KMS-11 (cell line): ENCODE data around the gene MMRN2.

Experiments used
- H2AFZ ChIP-seq: fragments of 200-600 bp; sonication (generic); 2 replicates; pipeline ENCODE4 v1.6.1; 2016; ENCODE audit warnings: antibody characterized with exemption, mixed run types, low read depth
- H3K27ac ChIP-seq: fragments of 200-600 bp; sonication (generic); 2 replicates; pipeline ENCODE4 v1.6.1; 2016; ENCODE audit warnings: mild to moderate bottlenecking, mixed run types
- H3K27me3 ChIP-seq: fragments of 200-600 bp; sonication (generic); 2 replicates; pipeline ENCODE4 v1.6.1; 2017; ENCODE audit warnings: mild to moderate bottlenecking, low read depth, mixed run types, moderate library complexity; ENCODE audit not compliant: insufficient read depth
- H3K36me3 ChIP-seq: fragments of 200-600 bp; sonication (generic); 2 replicates; pipeline ENCODE4 v1.6.1; 2017; ENCODE audit warnings: mild to moderate bottlenecking, mixed run types; ENCODE audit not compliant: insufficient read depth
- H3K4me1 ChIP-seq: fragments of 200-600 bp; sonication (generic); 2 replicates; pipeline ENCODE4 v1.6.1; 2016; ENCODE audit warnings: mild to moderate bottlenecking, low read depth, mixed run types; ENCODE audit not compliant: poor library complexity, severe bottlenecking
- H3K4me2 ChIP-seq: fragments of 200-600 bp; sonication (generic); 2 replicates; pipeline ENCODE4 v1.7.0; 2016; ENCODE audit warnings: mild to moderate bottlenecking, mixed run types
- H3K4me3 ChIP-seq: fragments of 200-600 bp; sonication (generic); IDR thresholded peaks from 2 replicates; pipeline ENCODE4 v1.6.1; 2017; ENCODE audit warnings: low read depth, low read length, mixed read lengths; ENCODE audit not compliant: insufficient read depth
- H3K79me2 ChIP-seq: fragments of 200-600 bp; sonication (generic); 2 replicates; pipeline ENCODE4 v1.6.1; 2016; ENCODE audit warnings: low read depth, mixed run types; ENCODE audit not compliant: insufficient read depth
- H3K9ac ChIP-seq: fragments of 200-600 bp; sonication (generic); 2 replicates; pipeline ENCODE4 v1.6.1; 2016; ENCODE audit warnings: mild to moderate bottlenecking, mixed run types
- H4K20me1 ChIP-seq: fragments of 200-600 bp; sonication (generic); 2 replicates; pipeline ENCODE4 v1.6.1; 2016; ENCODE audit warnings: mild to moderate bottlenecking, mixed run types; ENCODE audit not compliant: insufficient read depth
- CTCF ChIP-seq: fragments of 200-600 bp; sonication (generic); conservative IDR thresholded peaks from 2 replicates; pipeline ENCODE4 v1.6.1; 2017; ENCODE audit warnings: low read depth, mild to moderate bottlenecking, antibody characterized with exemption, low read length, moderate library complexity, mixed read lengths

The MMRN2 gene

GRCh38 chr10:86899132-86899531 lies 58.3 kb downstream of the MMRN2 start:
- no peak overlapping the region for H2AFZ ChIP-seq

DNA sequence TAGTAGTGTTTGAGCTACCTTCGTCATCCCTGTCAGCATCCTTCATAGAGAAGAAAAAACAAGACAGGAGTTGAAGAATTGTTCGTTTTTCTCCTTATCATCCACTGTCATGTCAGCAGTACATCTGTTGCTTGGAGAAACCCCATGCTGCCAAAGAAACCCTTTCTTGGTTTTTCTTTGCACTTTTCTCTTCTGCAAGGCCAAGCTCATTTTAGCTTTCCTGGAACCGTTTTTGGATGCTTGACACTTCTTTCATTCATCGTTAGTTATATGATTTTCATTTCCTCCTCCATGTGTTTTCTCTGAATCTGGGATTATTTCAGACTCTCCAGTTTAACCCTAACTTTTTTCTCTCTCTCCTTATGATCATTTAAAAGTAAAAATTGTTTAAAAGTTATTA lies 58.9 kb downstream of the MMRN2 start:
- H2AFZ ChIP-seq: no peak overlapping the region
- no peaks in the 10 kb centered on the region for H3K36me3 ChIP-seq
- no peak overlapping the region for H3K4me2 ChIP-seq
- no peak overlapping the region for H3K9ac ChIP-seq
- no peaks in the 10 kb centered on the region for H3K79me2 ChIP-seq
- no peaks in the 10 kb centered on the region for H3K4me1 ChIP-seq
- no peaks in the 10 kb centered on the region for H3K27me3 ChIP-seq
- no peak for TF ChIP-seq CTCF
- H4K20me1 ChIP-seq: no peaks in the 10 kb centered on the region
- H3K27ac ChIP-seq: no peak overlapping the region
- no peak overlapping the region for H3K4me3 ChIP-seq

More at GRCh38 chr10:86899132-86899531, 58.3 kb downstream of the MMRN2 start:
- Histone ChIP-seq H3K4me1 (no peaks in the 10 kb centered on the region), H3K27me3 (no peaks in the 10 kb centered on the region), H3K27ac (no peak overlapping the region), H3K79me2 (no peaks in the 10 kb centered on the region), H4K20me1 (no peaks in the 10 kb centered on the region), H3K9ac (no peak overlapping the region), H3K4me2 (no peak overlapping the region), H3K36me3 (no peaks in the 10 kb centered on the region), H3K4me3 (no peak overlapping the region)
- TF ChIP-seq CTCF: no peak

- TF ChIP-seq CTCF: no peak
- no peaks in the 10 kb centered on the region for H3K4me1 ChIP-seq
- H3K27me3 ChIP-seq: no peaks in the 10 kb centered on the region
Measured at GRCh38 chr10:86889997-86890396, 67.4 kb downstream of the MMRN2 start.

GRCh38 chr10:86888585-86889381 lies 68.6 kb downstream of the MMRN2 start:
- Histone ChIP-seq H3K27me3 (no peaks in the 10 kb centered on the region), H3K4me1 (no peaks in the 10 kb centered on the region), H3K36me3 (no peaks in the 10 kb centered on the region), H3K4me3 (no peak overlapping the region), H3K9ac (no peak overlapping the region), H3K79me2 (no peaks in the 10 kb centered on the region), H4K20me1 (no peaks in the 10 kb centered on the region), H3K27ac (no peak overlapping the region), H3K4me2 (no peak overlapping the region), H2AFZ (no peak overlapping the region)
- no peak for TF ChIP-seq CTCF

More at GRCh38 chr10:86889997-86890396, 67.4 kb downstream of the MMRN2 start:
- no peak overlapping the region for H3K4me2 ChIP-seq
- no peak overlapping the region for H2AFZ ChIP-seq
- H3K4me3 ChIP-seq: no peak overlapping the region
- no peak overlapping the region for H3K9ac ChIP-seq
- no peak overlapping the region for H3K27ac ChIP-seq
- H4K20me1 ChIP-seq: no peaks in the 10 kb centered on the region
- H3K36me3 ChIP-seq: no peaks in the 10 kb centered on the region
- no peaks in the 10 kb centered on the region for H3K79me2 ChIP-seq
